Umbilical cord (tissue), 2 donors: ENCODE measurements around the gene SMPD3. TPM values are rescaled to one million over a fixed set of nuclear protein-coding genes. Genes with fewer than 3 reads are reported as not detected.
A peak's percentile ranks its signal among the peaks of the same experiment; 100 is the strongest.

Source experiments
- DNase-seq: peaks from one replicate; pipeline ENCODE4 v3.0.0-alpha.2; 2015; ENCODE audit warnings: low spot score
- total RNA-seq: library from RNA; depleted of rRNA; stranded (reverse); fragments of >200 nt; gene quantifications from one replicate; pipeline ENCODE4 v1.2.3, GENCODE V29; 2014; ENCODE audit warnings: low replicate concordance; ENCODE audit not compliant: insufficient read depth

SMPD3 gene
- total RNA-seq, 1 donor from 2014 or later, result 0.48 TPM

GRCh38 chr16:68472581-68472980 lies 24.3 kb upstream of the SMPD3 start:
- DNase-seq, result no peak

DNA sequence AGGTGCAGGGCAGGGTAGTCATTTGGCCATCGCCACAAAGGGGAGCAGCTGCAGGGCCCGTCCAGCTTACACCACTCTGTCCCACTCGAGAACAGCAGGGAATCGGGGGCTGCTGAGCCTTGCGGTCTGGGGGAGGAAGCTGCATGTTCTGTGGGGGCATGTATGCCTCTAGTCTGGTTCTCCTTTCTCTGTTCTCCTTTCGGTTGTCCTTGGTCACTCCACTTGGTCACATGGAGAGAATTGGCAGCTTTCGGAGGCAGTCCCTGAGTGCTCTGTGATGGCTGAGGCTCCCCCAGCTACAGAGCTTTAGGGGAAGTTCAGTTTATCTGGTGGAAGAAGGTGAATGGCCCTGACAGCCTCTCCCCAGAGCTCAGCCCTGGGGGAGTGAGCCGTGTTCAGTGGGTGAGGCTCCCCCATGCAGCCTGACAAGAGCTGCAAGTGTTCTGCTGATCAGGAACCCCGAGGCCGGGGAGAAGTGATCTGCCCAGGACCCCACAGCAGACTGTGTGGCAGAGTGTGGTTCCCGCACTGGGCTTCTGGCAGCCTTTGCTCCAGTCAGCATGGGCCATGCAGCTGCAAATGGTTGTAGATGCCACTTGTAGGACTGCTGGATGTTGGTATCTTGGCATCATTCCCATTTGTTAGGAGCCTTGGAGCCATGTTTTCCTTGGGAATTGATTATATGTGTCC lies 22.3 kb upstream of the SMPD3 start:
- DNase-seq, result peak; percentile 60

DNA sequence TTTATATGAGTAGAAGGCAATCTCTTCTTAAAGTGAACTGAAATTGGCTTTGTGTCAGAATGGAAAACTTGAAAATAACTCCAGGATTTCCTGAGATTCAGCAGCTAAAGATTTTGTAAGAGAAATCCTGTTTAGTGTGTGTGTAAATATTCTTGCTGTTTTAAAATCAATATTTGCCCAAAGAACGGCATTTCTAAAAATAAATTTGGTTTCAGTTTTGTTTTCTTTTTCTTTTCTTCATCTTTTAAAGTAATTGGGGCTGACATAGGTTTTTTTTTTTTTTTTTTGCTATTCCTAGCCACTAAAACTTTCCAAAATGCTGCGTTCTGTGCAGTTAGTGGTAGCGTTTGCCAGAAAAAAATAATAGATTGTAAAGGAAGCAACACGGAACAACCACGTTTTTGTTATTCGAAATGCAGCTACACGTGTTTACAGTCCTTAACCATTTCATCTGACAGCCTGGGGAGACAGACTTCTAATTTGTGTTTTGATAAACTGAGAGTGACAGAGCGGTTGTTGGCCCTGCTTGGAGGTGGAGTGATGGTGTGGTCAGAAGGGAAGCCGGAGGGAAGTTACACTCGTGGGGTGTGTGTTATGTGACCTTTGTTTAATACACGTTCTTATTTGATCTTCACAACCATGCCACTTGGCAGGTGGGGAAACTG lies 21.6 kb upstream of the SMPD3 start:
- DNase-seq, result no peak

GRCh38 chr16:68468842-68469241 lies 20.5 kb upstream of the SMPD3 start:
- DNase-seq, result no peak

GRCh38 chr16:68466174-68466573 lies 17.9 kb upstream of the SMPD3 start:
- no peak for DNase-seq

GRCh38 chr16:68463904-68464303 lies 15.6 kb upstream of the SMPD3 start:
- DNase-seq, result no peak

GRCh38 chr16:68460067-68460466 lies 11.8 kb upstream of the SMPD3 start:
- no peak for DNase-seq

- DNase-seq, result no peak
Measured at GRCh38 chr16:68459457-68459856, 11.1 kb upstream of the SMPD3 start.

DNA sequence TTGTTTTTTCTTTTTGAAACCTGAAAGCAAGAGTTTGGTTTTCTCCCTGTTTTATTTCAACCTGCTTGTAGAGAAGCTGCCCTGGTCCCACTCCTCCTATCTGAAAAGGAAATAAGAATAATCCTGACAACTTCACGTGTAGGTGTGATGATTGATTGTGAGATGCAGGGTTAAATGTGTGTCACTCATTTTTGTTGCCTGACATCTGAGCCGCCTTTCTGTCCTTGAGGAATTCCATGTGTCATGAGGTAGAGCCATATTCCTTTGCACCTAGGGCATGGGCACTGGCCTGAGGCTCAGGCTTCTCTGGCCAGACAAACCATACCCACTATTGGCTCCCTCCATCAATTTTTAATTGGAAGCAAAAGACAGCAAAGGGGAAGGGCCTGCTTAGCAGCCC lies 10.2 kb upstream of the SMPD3 start:
- DNase-seq, result no peak

GRCh38 chr16:68458101-68458500 lies 9.8 kb upstream of the SMPD3 start:
- no peak for DNase-seq

- DNase-seq, result no peak
Measured at GRCh38 chr16:68455631-68456030, 7.3 kb upstream of the SMPD3 start.

GRCh38 chr16:68454920-68455435 lies 6.7 kb upstream of the SMPD3 start:
- DNase-seq, result no peak

GRCh38 chr16:68453816-68454215 lies 5.5 kb upstream of the SMPD3 start:
- DNase-seq, result no peak

GRCh38 chr16:68452176-68452575 lies 3.9 kb upstream of the SMPD3 start:
- no peak for DNase-seq

DNA sequence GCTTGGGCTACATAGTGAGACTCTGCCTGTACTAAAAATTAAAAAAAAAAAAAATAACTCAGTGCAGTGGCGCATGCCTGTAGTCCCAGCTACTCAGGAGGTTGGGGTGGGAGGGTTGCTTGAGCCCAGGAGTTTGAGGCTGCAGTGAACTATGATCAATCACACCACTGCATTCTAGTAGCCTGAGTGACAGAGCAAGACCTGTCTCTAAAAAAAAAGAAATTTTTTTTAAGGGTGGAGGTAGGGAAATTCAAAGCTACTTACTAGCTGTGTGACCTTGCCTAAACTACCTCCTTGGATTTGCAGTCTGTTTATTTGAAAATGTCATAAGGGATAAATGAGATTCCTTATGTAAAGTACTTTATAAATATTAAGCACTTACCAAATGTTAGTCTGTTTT lies 3.4 kb upstream of the SMPD3 start:
- DNase-seq, result no peak

DNA sequence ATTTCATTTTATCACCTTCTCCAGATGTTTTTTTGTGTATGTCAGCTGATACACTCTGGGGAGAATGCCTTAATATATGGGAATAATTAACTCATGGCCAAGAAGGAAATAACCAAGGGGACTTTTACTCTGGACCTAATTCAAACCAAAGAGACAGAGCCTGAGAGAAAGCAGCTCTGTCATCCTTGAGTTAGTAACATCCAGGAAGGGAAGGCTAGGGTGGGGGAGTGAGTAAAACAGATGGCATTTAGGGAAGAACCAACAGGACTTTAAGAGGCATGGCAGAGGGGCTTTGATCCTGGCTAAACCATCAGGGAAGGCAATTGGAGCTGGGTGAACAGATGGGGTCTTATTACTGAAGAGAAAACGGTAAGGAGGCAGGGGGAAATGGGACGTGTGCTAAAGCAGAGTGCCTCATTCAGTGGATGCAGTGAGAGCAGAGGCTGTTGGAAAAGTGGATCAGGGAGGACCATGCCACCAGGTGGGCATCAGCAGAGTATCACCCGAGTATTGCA lies 2.5 kb upstream of the SMPD3 start:
- no peak for DNase-seq

DNA sequence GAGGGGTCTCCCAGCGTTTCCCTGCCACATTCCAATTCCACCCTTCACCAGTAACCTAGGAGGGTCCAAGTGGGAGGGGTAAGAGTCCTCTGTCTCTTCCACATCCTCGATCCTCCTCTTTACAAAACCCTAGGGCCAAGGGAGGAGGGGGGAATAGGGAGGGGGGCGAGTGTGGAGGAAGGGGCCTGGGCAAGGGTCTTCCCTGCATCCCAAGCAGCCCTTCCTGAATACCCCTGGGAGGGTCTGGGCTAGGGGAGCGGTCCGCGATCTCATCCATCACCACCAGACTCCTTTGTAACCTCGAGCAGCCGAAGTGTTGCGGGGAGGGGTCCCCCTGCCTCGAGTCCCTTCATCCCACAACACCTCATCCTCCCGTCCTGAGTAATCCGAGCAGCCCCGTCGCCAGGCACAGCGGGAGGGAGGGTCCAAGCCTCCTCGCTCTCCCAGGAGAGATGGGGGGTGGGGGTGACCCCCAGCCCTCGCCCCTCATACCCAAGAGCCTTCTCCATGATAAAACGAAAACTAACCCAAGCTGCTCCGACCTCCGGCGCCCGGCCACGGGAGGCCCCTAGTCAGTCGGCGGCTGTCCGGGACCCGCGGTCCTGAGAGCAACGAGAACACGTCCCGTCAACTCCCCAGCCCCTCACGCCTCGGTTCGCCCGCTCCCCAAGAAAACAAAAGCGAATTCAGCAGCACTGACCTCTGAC lies 502 bp downstream of the SMPD3 start:
- DNase-seq, result no peak

DNA sequence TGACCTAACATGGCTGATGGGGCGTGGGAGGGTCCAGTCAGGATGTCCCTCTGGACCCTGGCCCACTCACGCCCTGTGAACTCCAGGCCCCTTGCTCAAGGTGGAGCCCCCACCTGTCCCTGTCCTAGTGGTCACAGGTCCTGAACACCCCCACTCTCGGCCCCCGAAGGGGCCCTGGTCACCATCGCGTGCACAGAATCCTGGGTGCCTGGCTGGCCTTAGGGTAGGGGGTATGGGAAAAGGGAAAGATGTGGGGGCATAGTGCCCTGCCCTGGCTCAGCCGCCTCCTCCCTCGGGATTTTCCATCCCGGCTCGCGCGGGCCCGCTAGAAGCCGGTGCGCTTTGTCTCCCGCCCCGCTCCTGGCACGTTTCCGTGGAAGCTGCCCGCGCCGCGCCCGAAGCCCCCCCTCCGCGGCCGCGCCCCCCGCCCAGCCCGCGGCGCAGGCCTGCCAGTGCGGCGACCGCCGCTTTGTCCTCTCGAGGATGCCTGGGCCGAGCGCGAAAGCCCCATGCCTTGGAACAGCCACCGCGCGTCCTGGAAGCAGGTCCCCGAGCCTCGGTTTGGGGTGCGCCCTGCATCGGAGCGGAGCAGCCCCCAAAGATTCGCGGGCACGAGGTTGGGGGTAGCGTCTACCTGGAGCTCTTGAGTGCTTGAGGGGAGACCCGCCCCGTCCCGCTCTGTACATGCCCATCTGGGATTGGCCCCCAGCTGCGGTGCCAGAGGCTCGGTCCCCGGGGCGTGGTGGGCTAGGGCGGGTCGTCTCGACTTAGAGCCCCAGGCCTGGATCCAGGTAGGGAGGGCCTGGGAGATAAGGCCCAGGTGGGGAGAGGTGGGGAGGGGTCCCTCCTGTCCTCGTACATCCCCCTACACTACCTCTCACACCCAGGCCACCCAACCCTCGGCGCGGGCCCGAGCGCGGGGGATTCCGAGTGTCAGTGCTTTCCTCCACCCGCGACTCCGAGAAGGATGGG lies 1.3 kb downstream of the SMPD3 start:
- no peak for DNase-seq

GRCh38 chr16:68445458-68445857 lies 2.9 kb downstream of the SMPD3 start:
- no peak for DNase-seq

DNA sequence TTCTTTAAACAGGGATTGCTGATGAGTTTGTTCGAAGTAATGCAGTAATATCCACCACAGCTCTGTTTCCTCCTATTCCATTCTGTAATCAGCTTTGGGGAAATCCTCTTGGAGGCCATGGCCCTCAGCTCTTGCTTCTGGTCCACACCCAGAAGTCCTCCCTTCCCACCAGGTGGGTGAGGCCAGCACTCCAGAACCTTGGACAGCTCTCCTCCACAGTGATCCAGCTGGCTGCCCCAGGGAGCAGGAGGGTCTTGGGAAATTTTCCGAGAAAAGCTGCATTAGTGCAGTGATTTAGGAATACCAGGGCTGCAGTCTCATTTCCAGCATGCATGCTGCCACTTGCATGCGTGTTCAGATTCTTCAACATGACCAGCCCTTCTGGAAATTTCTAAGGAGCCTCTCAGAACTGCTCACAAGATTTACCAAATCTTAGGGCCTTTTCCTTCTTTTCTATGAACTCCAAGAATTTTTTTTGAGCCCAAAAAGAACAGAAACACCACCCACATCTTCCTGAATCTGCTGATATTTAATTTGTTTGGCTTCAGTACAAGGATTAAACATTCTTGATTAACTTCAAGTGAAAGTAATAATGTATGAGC lies 4.2 kb downstream of the SMPD3 start:
- DNase-seq, result peak; percentile 69

GRCh38 chr16:68436581-68436980 lies 11.7 kb downstream of the SMPD3 start:
- no peak for DNase-seq
